ENCODE measurements around the gene ABHD6.
A peak's percentile ranks its signal among the peaks of the same experiment; 100 is the strongest.

Gene ABHD6

DNA sequence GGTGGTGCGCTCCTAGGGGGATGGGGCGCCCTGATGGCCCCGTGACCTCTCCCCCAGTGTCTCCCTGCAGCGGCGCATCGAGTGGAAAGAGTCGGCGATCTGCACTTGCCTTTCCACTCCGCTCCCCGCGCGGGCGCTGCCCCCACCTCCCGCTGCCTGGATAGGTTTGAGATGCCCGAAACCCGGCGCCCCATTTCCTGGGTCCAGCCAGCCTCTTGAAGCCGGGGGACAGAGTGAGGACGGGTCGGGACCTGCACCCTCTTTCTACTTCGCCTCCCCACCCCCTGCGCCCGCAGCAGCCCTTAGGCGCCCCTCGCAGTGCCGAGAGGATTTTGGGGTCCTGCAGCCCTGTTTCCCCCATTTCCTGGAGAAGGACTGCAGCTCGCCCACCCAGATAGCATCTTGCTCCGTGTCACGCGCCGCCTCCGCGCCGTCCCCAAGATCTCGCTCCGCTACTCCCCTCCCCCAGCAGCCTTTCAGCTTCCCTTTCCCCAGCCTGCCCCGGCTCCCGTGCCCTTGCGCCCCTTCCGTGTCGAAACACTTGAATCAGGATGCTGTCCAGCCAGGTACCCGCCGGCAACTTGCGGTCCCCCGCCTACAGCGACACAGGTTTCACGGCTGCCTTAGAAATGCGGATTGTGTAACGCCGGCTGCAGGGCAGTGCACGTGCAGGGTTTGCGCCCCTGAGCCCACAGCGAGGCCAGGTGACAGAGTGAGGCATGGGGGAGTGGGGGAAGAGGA lies 519 bp downstream of the ABHD6 start:
- no peak overlapping the region for H2BK12ac ChIP-seq (ENCODE audit: low read length)
- peaks cover 7% of the 10 kb centered on the region for H3K79me1 ChIP-seq (ENCODE audit: low read length)
- H3K27me3 ChIP-seq (ENCODE audit: insufficient read depth, low read length), result no peaks in the 10 kb centered on the region
- H3K4me3 ChIP-seq (ENCODE audit: low read depth, low read length), result peak overlapping the region; percentile 92
- H4K91ac ChIP-seq (ENCODE audit: low read depth, low read length), result peak overlapping the region; percentile 64
- H4K12ac ChIP-seq (ENCODE audit: low read depth, low read length), result no peak overlapping the region
- peaks cover 2% of the 10 kb centered on the region for H3K9me3 ChIP-seq (ENCODE audit: insufficient read depth, low read depth, low read length)
- H3K4ac ChIP-seq (ENCODE audit: low read depth, low read length), result no peak overlapping the region
- peak overlapping the region; percentile 4 for H3K14ac ChIP-seq (ENCODE audit: low read length)
- peak overlapping the region; percentile 57 for H4K8ac ChIP-seq (ENCODE audit: low read depth, low read length)
- H2BK120ac ChIP-seq (ENCODE audit: insufficient read depth, low read length, poor library complexity), result no peak overlapping the region
- no peak overlapping the region for H3K18ac ChIP-seq (ENCODE audit: low read length)
- H3K4me2 ChIP-seq (ENCODE audit: low read length), result peak overlapping the region; percentile 99
- no peak overlapping the region for H2BK5ac ChIP-seq (ENCODE audit: low read depth, low read length, poor library complexity)
- H3K4me1 ChIP-seq (ENCODE audit: control insufficient read depth in 1 of 2, insufficient read depth in 2 of 2, low read length in 2 of 2), result peaks cover 5 to 11% of the 10 kb centered on the region in 2 experiments
- peaks cover 4% of the 10 kb centered on the region for H3K79me2 ChIP-seq (ENCODE audit: control insufficient read depth, insufficient read depth, low read length, poor library complexity)
- H3K23ac ChIP-seq (ENCODE audit: low read length), result no peak overlapping the region
- no CpG with 5 or more reads among the region's 53 CpGs for WGBS (ENCODE audit: extremely low coverage, insufficient coverage, insufficient read length)
- peak overlapping the region; percentile 13 for H3K9ac ChIP-seq (ENCODE audit: low read length)
- no peak overlapping the region for H2AK5ac ChIP-seq (ENCODE audit: low read length)
- DNase-seq, result peak; percentile 28 to 60
- no peak overlapping the region for H3K27ac ChIP-seq (ENCODE audit: low read depth, low read length)
- peak overlapping the region; percentile 89 for H2AFZ ChIP-seq (ENCODE audit: insufficient read depth, low read length, poor library complexity)
- H3K36me3 ChIP-seq (ENCODE audit: control insufficient read depth in 1 of 2, insufficient read depth in 2 of 2, low read length in 2 of 2), result no peaks in the 10 kb centered on the region

GRCh38 chr3:58238830-58239229 lies 1.2 kb downstream of the ABHD6 start:
- Histone ChIP-seq H4K8ac (ENCODE audit: low read depth, low read length) (no peak overlapping the region), H2BK5ac (ENCODE audit: low read depth, low read length, poor library complexity) (no peak overlapping the region), H3K36me3 (ENCODE audit: control insufficient read depth in 1 of 2, insufficient read depth in 2 of 2, low read length in 2 of 2) (no peaks in the 10 kb centered on the region)

DNA sequence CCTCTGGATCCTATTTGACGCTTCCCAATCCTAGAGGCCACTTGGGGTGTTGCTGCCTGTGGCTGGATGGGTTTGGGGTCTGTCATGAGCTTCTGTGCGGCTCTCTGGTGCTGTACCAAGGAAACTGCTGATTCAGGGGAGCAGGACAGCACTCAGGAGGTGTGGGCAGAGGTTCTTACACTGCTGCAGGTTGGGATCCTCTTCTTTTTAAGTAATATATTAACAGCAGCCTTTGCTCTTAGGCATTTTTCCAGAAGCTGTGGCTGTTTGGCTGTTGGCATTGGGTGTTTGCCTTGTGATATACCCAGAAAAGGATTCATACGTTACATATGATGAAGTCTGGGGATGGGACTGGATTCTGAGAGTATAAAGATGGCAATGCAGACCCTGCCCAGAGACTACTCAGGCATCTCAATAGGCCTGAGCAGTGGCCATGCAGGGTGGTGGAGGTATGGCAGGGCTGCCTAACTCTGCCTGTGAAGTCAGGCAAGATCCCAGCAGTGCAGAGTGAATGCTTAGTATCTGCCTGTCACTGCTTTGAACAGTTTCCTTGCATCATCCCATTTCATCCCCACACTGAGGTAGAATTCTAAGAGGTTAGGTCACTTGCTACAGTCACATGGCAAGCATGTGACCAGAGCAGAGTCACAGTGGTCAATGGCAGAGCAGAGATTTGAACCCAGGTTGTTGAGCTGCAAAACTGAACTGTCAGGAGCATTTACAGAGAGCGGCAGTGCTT lies 3.9 kb downstream of the ABHD6 start:
- Histone ChIP-seq H3K4me3 (ENCODE audit: low read depth, low read length) (no peak overlapping the region), H4K91ac (ENCODE audit: low read depth, low read length) (no peak overlapping the region), H3K27ac (ENCODE audit: low read depth, low read length) (no peak overlapping the region), H3K9me3 (ENCODE audit: insufficient read depth, low read depth, low read length) (no peaks in the 10 kb centered on the region), H3K9ac (ENCODE audit: low read length) (no peak overlapping the region), H2BK5ac (ENCODE audit: low read depth, low read length, poor library complexity) (no peak overlapping the region), H3K4me1 (ENCODE audit: control insufficient read depth in 1 of 2, insufficient read depth in 2 of 2, low read length in 2 of 2) (peaks cover 5 to 11% of the 10 kb centered on the region in 2 experiments), H2BK12ac (ENCODE audit: low read length) (no peak overlapping the region), H3K23ac (ENCODE audit: low read length) (no peak overlapping the region), H3K18ac (ENCODE audit: low read length) (no peak overlapping the region), H4K12ac (ENCODE audit: low read depth, low read length) (no peak overlapping the region), H3K79me1 (ENCODE audit: low read length) (peaks cover 7% of the 10 kb centered on the region), H3K14ac (ENCODE audit: low read length) (no peak overlapping the region), H2AK5ac (ENCODE audit: low read length) (no peak overlapping the region), H2AFZ (ENCODE audit: insufficient read depth, low read length, poor library complexity) (no peak overlapping the region), H3K27me3 (ENCODE audit: insufficient read depth, low read length) (no peaks in the 10 kb centered on the region), H2BK120ac (ENCODE audit: insufficient read depth, low read length, poor library complexity) (no peak overlapping the region), H3K4ac (ENCODE audit: low read depth, low read length) (no peak overlapping the region), H3K79me2 (ENCODE audit: control insufficient read depth, insufficient read depth, low read length, poor library complexity) (peaks cover 4% of the 10 kb centered on the region), H4K8ac (ENCODE audit: low read depth, low read length) (no peak overlapping the region), H3K36me3 (ENCODE audit: control insufficient read depth in 1 of 2, insufficient read depth in 2 of 2, low read length in 2 of 2) (no peaks in the 10 kb centered on the region), H3K4me2 (ENCODE audit: low read length) (no peak overlapping the region)
- WGBS (ENCODE audit: extremely low coverage, insufficient coverage, insufficient read length), result no CpG with 5 or more reads among the region's 4 CpGs
- DNase-seq, result no peak

More at GRCh38 chr3:58238830-58239229, 1.2 kb downstream of the ABHD6 start:
- no peak overlapping the region for H3K4ac ChIP-seq (ENCODE audit: low read depth, low read length)
- peaks cover 7% of the 10 kb centered on the region for H3K79me1 ChIP-seq (ENCODE audit: low read length)
- peaks cover 2% of the 10 kb centered on the region for H3K9me3 ChIP-seq (ENCODE audit: insufficient read depth, low read depth, low read length)
- DNase-seq, result no peak
- H3K79me2 ChIP-seq (ENCODE audit: control insufficient read depth, insufficient read depth, low read length, poor library complexity), result peaks cover 4% of the 10 kb centered on the region
- no peak overlapping the region for H3K18ac ChIP-seq (ENCODE audit: low read length)
- H2BK120ac ChIP-seq (ENCODE audit: insufficient read depth, low read length, poor library complexity), result no peak overlapping the region
- H3K4me3 ChIP-seq (ENCODE audit: low read depth, low read length), result peak overlapping the region; percentile 92
- H3K27ac ChIP-seq (ENCODE audit: low read depth, low read length), result no peak overlapping the region
- H2BK12ac ChIP-seq (ENCODE audit: low read length), result no peak overlapping the region
- peak overlapping the region; percentile 99 for H3K4me2 ChIP-seq (ENCODE audit: low read length)
- no CpG with 5 or more reads among the region's 7 CpGs for WGBS (ENCODE audit: extremely low coverage, insufficient coverage, insufficient read length)
- no peak overlapping the region for H3K14ac ChIP-seq (ENCODE audit: low read length)
- no peaks in the 10 kb centered on the region for H3K27me3 ChIP-seq (ENCODE audit: insufficient read depth, low read length)
- H2AK5ac ChIP-seq (ENCODE audit: low read length), result no peak overlapping the region
- no peak overlapping the region for H4K12ac ChIP-seq (ENCODE audit: low read depth, low read length)
- no peak overlapping the region for H3K9ac ChIP-seq (ENCODE audit: low read length)
- no peak overlapping the region for H2AFZ ChIP-seq (ENCODE audit: insufficient read depth, low read length, poor library complexity)
- H3K4me1 ChIP-seq (ENCODE audit: control insufficient read depth in 1 of 2, insufficient read depth in 2 of 2, low read length in 2 of 2), result peaks cover 5 to 11% of the 10 kb centered on the region in 2 experiments
- H3K23ac ChIP-seq (ENCODE audit: low read length), result no peak overlapping the region
- H4K91ac ChIP-seq (ENCODE audit: low read depth, low read length), result no peak overlapping the region

- H3K36me3 ChIP-seq (ENCODE audit: control insufficient read depth in 1 of 2, insufficient read depth in 2 of 2, low read length in 2 of 2), result no peaks in the 10 kb centered on the region
- H4K91ac ChIP-seq (ENCODE audit: low read depth, low read length), result no peak overlapping the region
- no peak overlapping the region for H2BK120ac ChIP-seq (ENCODE audit: insufficient read depth, low read length, poor library complexity)
- H3K4me1 ChIP-seq (ENCODE audit: control insufficient read depth in 1 of 2, insufficient read depth in 2 of 2, low read length in 2 of 2), result peaks cover 0 to 6% of the 10 kb centered on the region in 2 experiments
- no peak overlapping the region for H3K4me2 ChIP-seq (ENCODE audit: low read length)
- no peak overlapping the region for H2BK5ac ChIP-seq (ENCODE audit: low read depth, low read length, poor library complexity)
- H3K9me3 ChIP-seq (ENCODE audit: insufficient read depth, low read depth, low read length), result no peaks in the 10 kb centered on the region
- DNase-seq, result no peak
- no peak overlapping the region for H3K4me3 ChIP-seq (ENCODE audit: low read depth, low read length)
- H3K18ac ChIP-seq (ENCODE audit: low read length), result no peak overlapping the region
- H4K8ac ChIP-seq (ENCODE audit: low read depth, low read length), result no peak overlapping the region
- H3K79me2 ChIP-seq (ENCODE audit: control insufficient read depth, insufficient read depth, low read length, poor library complexity), result peaks cover 4% of the 10 kb centered on the region
- no peak overlapping the region for H3K4ac ChIP-seq (ENCODE audit: low read depth, low read length)
- WGBS (ENCODE audit: extremely low coverage, insufficient coverage, insufficient read length), result no CpG with 5 or more reads among the region's 1 CpG
- no peak overlapping the region for H4K12ac ChIP-seq (ENCODE audit: low read depth, low read length)
- H2BK12ac ChIP-seq (ENCODE audit: low read length), result no peak overlapping the region
- no peak overlapping the region for H3K9ac ChIP-seq (ENCODE audit: low read length)
- no peak overlapping the region for H2AK5ac ChIP-seq (ENCODE audit: low read length)
- no peak overlapping the region for H2AFZ ChIP-seq (ENCODE audit: insufficient read depth, low read length, poor library complexity)
- no peak overlapping the region for H3K14ac ChIP-seq (ENCODE audit: low read length)
- no peak overlapping the region for H3K23ac ChIP-seq (ENCODE audit: low read length)
- no peak overlapping the region for H3K27ac ChIP-seq (ENCODE audit: low read depth, low read length)
- peaks cover 5% of the 10 kb centered on the region for H3K79me1 ChIP-seq (ENCODE audit: low read length)
- no peaks in the 10 kb centered on the region for H3K27me3 ChIP-seq (ENCODE audit: insufficient read depth, low read length)
Observed at GRCh38 chr3:58242340-58242739, 4.7 kb downstream of the ABHD6 start.
